Lung (tissue), 12 donors: ENCODE results near the gene PRDM1. TPM values are rescaled to one million over a fixed set of nuclear protein-coding genes. Genes with fewer than 3 reads are reported as not detected.

Experiments used
- ATAC-seq: fragments of 200-7000 bp; cut with Tn5 transposase; one replicate; pipeline ENCODE4 v1.9.1; 2020; ENCODE audit warnings: moderate number of reproducible peaks; ENCODE audit not compliant: insufficient read depth, low FRiP score
- DNase-seq, 3 donors: peaks; one replicate each; pipeline ENCODE4 v3.0.0-alpha.2; 2013 to 2017
- H3K27ac ChIP-seq, 2 donors: one replicate each; pipeline ENCODE4 v1.5.1; 2013; ENCODE audit warnings: mild to moderate bottlenecking in 2 of 2, moderate library complexity in 2 of 2, control low read depth in 1 of 2, inconsistent platforms in 1 of 2, low read depth in 1 of 2, low read length in 1 of 2
- H3K27me3 ChIP-seq, 3 donors: one replicate each; pipeline ENCODE4 v1.5.1; 2013; ENCODE audit warnings: low read length in 2 of 3; ENCODE audit not compliant: control insufficient read depth in 3 of 3, insufficient read depth in 3 of 3
- H3K36me3 ChIP-seq, 4 donors: one replicate each; pipeline ENCODE4 v1.5.1; 2013; ENCODE audit warnings: low read length in 4 of 4, mild to moderate bottlenecking in 1 of 4, moderate library complexity in 1 of 4; ENCODE audit not compliant: control insufficient read depth in 4 of 4, insufficient read depth in 4 of 4
- H3K4me1 ChIP-seq, 5 donors: one replicate each; pipeline ENCODE4 v1.5.1; 2013; ENCODE audit warnings: low read length in 5 of 5, mild to moderate bottlenecking in 2 of 5, moderate library complexity in 1 of 5; ENCODE audit not compliant: control insufficient read depth in 5 of 5, insufficient read depth in 5 of 5
- H3K4me3 ChIP-seq: one replicate; pipeline ENCODE4 v1.5.1; 2013; ENCODE audit warnings: mild to moderate bottlenecking, control low read depth, moderate library complexity
- H3K9ac ChIP-seq, 2 donors: one replicate each; pipeline ENCODE4 v1.5.1; 2013; ENCODE audit warnings: low read length in 2 of 2, control low read depth in 1 of 2; ENCODE audit not compliant: insufficient read depth in 1 of 2
- H3K9me3 ChIP-seq, 4 donors: one replicate each; pipeline ENCODE4 v1.5.1; 2013; ENCODE audit warnings: low read length in 3 of 4, mild to moderate bottlenecking in 1 of 4, moderate library complexity in 1 of 4; ENCODE audit not compliant: control insufficient read depth in 4 of 4, insufficient read depth in 3 of 4
- WGBS, 2 donors: extraction: QIAGEN DNeasy Blood & Tissue Kit; methylation state at CpG; one replicate each; pipeline ENCODE4 v1.1.7; 2013; 5-methylcytosine and 5-hydroxymethylcytosine counted together
- polyA plus RNA-seq, 2 donors: library from polyadenylated mRNA; stranded (reverse); fragments of 200-250 nt; gene quantifications; one replicate each; pipeline ENCODE4 v1.2.1, GENCODE V29; 2013
- total RNA-seq, 2 donors: library from RNA; depleted of rRNA in 1 of 2; stranded (reverse); fragments of >200 nt in 1 of 2; gene quantifications; one replicate each; pipeline ENCODE4 v1.2.1, GENCODE V29; 2014 to 2021
- TF ChIP-seq, protein P1 (sequence below): IDR thresholded peaks from 2 replicates; pipeline ENCODE4 v1.5.1; 2012; ENCODE audit warnings: mild to moderate bottlenecking; ENCODE audit errors: control extremely low read depth, extremely low read depth
- donor health status: control.
- donor health status: control.
- donor health status: Bipolar disorder and iron deficiency.
- donor health status: healthy.
- donor health status: DM: yes; HTN: yes; CAD: no.

The PRDM1 gene
- total and polyA plus RNA-seq, 4 donors: 2.3 to 12.4 (median 8.8) TPM

DNA sequence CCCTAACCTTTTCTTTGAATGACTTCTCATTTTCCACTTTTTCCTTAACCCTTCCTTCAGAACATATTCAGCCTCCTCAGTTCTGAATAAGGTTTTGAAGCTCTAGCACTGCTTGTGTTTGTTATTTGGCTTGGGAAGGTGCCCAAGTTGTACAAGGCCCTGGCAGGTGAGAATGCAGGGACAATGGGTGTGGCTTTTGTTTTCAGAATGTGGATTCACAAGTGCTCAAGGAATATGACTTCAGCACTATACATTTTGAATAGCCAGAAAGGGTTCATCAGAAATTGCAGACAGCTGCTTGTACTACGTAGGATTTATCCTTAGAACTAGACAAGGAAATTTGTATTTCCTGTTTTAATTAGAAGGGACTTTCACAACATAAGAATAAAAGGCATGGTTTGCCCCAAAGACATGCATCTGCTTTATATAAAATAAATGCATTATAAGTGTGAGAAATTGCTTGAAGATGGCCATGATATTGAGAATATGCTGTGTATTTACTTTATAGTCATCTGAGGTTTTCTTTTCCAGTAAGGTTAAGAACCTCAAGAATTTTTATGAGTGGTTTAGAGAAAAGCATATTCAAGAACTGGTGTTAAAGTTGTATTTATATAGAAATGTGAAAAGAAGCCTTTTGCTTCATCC, 29.3 kb upstream of the PRDM1 start:
- TF ChIP-seq, protein P1, sequence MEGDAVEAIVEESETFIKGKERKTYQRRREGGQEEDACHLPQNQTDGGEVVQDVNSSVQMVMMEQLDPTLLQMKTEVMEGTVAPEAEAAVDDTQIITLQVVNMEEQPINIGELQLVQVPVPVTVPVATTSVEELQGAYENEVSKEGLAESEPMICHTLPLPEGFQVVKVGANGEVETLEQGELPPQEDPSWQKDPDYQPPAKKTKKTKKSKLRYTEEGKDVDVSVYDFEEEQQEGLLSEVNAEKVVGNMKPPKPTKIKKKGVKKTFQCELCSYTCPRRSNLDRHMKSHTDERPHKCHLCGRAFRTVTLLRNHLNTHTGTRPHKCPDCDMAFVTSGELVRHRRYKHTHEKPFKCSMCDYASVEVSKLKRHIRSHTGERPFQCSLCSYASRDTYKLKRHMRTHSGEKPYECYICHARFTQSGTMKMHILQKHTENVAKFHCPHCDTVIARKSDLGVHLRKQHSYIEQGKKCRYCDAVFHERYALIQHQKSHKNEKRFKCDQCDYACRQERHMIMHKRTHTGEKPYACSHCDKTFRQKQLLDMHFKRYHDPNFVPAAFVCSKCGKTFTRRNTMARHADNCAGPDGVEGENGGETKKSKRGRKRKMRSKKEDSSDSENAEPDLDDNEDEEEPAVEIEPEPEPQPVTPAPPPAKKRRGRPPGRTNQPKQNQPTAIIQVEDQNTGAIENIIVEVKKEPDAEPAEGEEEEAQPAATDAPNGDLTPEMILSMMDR: no peak
- Histone ChIP-seq H3K27me3 (peaks cover 0 to 5% (median 0%) of the 10 kb centered on the region in 3 donors), H3K4me3 (no peak overlapping the region), H3K9me3 (no peaks in the 10 kb centered on the region), H3K27ac (no peak overlapping the region), H3K9ac (no peak overlapping the region), H3K4me1 (peaks cover 0 to 3% (median 0%) of the 10 kb centered on the region in 5 donors), H3K36me3 (no peaks in the 10 kb centered on the region)
- ATAC-seq (no peak), DNase-seq (no peak)
- WGBS, 2 donors: 45 to 66% methylated on average over 1 of the region's 1 CpG

DNA sequence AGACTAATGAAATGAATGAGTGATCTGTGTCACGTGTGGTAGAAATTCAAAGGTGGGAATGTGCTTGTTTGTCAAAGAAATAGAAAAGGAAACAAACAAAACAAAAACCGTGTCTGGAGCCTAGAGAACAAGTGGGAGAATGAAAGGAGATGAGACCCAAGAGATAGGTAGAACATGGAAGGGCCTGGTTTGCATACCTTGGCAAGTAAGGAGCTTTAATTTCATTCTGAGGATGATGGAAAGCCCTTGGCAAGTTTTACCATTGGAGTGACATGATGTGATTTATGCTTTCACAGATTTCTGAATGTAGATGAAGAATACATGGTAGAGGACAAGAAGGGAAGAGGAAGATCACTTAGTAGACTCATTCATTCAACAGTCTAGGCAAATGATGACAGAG, 26.8 kb upstream of the PRDM1 start:
- Histone ChIP-seq H3K27ac (no peak overlapping the region), H3K27me3 (peaks cover 0 to 5% (median 0%) of the 10 kb centered on the region in 3 donors), H3K9me3 (no peaks in the 10 kb centered on the region), H3K4me1 (no peaks in the 10 kb centered on the region), H3K36me3 (no peaks in the 10 kb centered on the region), H3K4me3 (no peak overlapping the region), H3K9ac (no peak overlapping the region)
- TF ChIP-seq, protein P1: no peak
- ATAC-seq: no peak
- no peak for DNase-seq
- 86 to 90% methylated on average over 2 of the region's 2 CpGs for WGBS, 2 donors

DNA sequence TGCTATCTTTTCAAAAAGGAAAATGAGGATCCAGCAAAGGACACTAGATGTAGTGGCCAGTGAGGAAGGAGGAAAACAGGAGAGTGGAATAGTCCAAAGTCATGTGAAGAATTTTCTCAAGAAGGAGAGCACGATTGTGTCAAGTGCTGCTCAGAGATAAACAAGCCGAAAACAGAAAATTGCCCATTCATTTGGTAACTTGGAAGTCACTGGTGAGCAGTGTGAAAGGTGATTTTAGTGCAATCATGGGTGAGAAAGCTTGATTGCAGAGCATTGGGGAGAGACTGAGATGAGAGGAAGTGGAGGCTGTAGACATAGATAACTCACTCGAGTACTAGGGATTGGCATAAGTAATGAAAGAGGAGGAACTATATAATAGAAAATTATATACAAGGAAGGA, 26.0 kb upstream of the PRDM1 start:
- no peak for ATAC-seq
- no peak overlapping the region for H3K4me3 ChIP-seq
- no peaks in the 10 kb centered on the region for H3K9me3 ChIP-seq
- no peaks in the 10 kb centered on the region for H3K4me1 ChIP-seq
- 63 to 73% methylated on average over 3 of the region's 3 CpGs for WGBS, 2 donors
- no peak overlapping the region for H3K9ac ChIP-seq
- peaks cover 0 to 5% (median 0%) of the 10 kb centered on the region in 3 donors for H3K27me3 ChIP-seq
- no peak for DNase-seq
- H3K27ac ChIP-seq: no peak overlapping the region
- H3K36me3 ChIP-seq: no peaks in the 10 kb centered on the region
- TF ChIP-seq, protein P1: no peak

DNA sequence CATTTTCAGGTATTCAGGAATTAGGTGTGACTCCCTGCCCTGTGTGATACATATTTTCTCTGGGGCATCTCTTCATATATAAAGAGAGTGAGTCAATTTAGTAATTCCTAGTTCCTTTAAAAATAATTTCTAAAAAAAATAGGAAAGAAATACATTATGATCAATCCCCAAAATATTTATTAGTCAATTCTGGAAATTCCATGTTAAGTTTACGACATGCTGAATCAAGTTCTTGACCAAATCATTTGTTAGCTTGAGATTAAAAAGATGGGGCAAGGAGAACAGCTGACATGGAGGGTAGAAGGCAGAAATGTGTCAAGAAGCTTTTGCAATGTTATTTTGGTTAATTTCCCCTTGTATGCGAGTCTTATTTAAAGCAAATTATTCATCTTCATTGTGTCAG, 22.7 kb upstream of the PRDM1 start:
- H3K4me1 ChIP-seq: no peaks in the 10 kb centered on the region
- ATAC-seq (no peak), DNase-seq (no peak)
- TF ChIP-seq, protein P1: no peak
- H3K9ac ChIP-seq: no peak overlapping the region
- H3K27ac ChIP-seq: no peak overlapping the region
- WGBS, 2 donors: 83 to 85% methylated on average over 2 of the region's 2 CpGs
- H3K4me3 ChIP-seq: no peak overlapping the region
- H3K27me3 ChIP-seq: peaks cover 0 to 11% (median 0%) of the 10 kb centered on the region in 3 donors
- no peaks in the 10 kb centered on the region for H3K36me3 ChIP-seq
- no peaks in the 10 kb centered on the region for H3K9me3 ChIP-seq
